Ishikawa (cell line): ENCODE data around the gene CCDC106.

ENCODE experiments used
- CEBPB ChIP-seq: IDR thresholded peaks from 2 replicates; pipeline ENCODE4 v1.6.1; 2012
- CREB1 ChIP-seq: IDR thresholded peaks from 2 replicates; pipeline ENCODE4 v1.6.1; 2012; ENCODE audit warnings: low read depth
- EGR1 ChIP-seq: IDR thresholded peaks from 2 replicates; pipeline ENCODE4 v1.6.1; 2012
- EP300 ChIP-seq: IDR thresholded peaks from 2 replicates; pipeline ENCODE4 v1.6.1; 2012; ENCODE audit warnings: borderline replicate concordance
- FOXM1 ChIP-seq: IDR thresholded peaks from 2 replicates; pipeline ENCODE4 v1.6.1; 2012; ENCODE audit warnings: low read depth, borderline replicate concordance
- NFIC ChIP-seq: IDR thresholded peaks from 2 replicates; pipeline ENCODE4 v1.6.1; 2012
- RAD21 ChIP-seq: IDR thresholded peaks from 2 replicates; pipeline ENCODE4 v1.6.1; 2012; ENCODE audit warnings: low read depth
- TAF1 ChIP-seq: IDR thresholded peaks from 2 replicates; pipeline ENCODE4 v1.6.1; 2012; ENCODE audit warnings: low read depth, mild to moderate bottlenecking
- TCF12 ChIP-seq: IDR thresholded peaks from 2 replicates; pipeline ENCODE4 v1.6.1; 2012; ENCODE audit warnings: low read depth
- TEAD4 ChIP-seq: IDR thresholded peaks from 2 replicates; pipeline ENCODE4 v1.6.1; 2012
- YY1 ChIP-seq: IDR thresholded peaks from 2 replicates; pipeline ENCODE4 v1.6.1; 2012; ENCODE audit warnings: low read depth
- ZBTB7A ChIP-seq: IDR thresholded peaks from 2 replicates; pipeline ENCODE4 v1.6.1; 2012; ENCODE audit warnings: low read depth
- TF ChIP-seq, protein P1 (sequence below): IDR thresholded peaks from 2 replicates; pipeline ENCODE4 v1.6.1; 2012; ENCODE audit warnings: low read depth, mild to moderate bottlenecking
- TF ChIP-seq, protein P2 (sequence below): IDR thresholded peaks from 2 replicates; pipeline ENCODE4 v1.6.1; 2012
- TF ChIP-seq, protein P3 (sequence below): IDR thresholded peaks from 2 replicates; pipeline ENCODE4 v1.6.1; 2012

The CCDC106 gene

DNA sequence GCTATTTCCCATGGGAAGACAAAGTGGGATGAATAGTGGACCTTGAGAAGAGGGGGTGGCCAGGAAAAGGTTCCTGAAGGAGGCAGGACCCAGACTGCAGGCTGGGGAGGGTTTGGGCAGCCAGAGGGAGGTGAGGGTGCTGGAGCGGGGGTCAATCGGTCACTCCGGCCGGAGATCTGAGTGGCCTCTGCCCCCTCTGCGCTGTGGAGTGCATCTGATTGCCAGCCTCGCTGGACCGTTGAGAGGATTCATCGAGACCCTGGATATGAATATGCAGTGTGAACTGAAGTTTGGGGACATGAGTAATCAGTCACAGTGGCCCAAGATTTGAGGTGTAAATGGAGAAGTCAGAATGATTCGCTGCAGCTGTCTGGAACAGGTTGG lies 12.7 kb upstream of the CCDC106 start:
- TF ChIP-seq CEBPB = no peak
- TF ChIP-seq, protein P1, sequence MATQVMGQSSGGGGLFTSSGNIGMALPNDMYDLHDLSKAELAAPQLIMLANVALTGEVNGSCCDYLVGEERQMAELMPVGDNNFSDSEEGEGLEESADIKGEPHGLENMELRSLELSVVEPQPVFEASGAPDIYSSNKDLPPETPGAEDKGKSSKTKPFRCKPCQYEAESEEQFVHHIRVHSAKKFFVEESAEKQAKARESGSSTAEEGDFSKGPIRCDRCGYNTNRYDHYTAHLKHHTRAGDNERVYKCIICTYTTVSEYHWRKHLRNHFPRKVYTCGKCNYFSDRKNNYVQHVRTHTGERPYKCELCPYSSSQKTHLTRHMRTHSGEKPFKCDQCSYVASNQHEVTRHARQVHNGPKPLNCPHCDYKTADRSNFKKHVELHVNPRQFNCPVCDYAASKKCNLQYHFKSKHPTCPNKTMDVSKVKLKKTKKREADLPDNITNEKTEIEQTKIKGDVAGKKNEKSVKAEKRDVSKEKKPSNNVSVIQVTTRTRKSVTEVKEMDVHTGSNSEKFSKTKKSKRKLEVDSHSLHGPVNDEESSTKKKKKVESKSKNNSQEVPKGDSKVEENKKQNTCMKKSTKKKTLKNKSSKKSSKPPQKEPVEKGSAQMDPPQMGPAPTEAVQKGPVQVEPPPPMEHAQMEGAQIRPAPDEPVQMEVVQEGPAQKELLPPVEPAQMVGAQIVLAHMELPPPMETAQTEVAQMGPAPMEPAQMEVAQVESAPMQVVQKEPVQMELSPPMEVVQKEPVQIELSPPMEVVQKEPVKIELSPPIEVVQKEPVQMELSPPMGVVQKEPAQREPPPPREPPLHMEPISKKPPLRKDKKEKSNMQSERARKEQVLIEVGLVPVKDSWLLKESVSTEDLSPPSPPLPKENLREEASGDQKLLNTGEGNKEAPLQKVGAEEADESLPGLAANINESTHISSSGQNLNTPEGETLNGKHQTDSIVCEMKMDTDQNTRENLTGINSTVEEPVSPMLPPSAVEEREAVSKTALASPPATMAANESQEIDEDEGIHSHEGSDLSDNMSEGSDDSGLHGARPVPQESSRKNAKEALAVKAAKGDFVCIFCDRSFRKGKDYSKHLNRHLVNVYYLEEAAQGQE = no peak
- no peak for TF ChIP-seq CREB1
- no peak for TF ChIP-seq ZBTB7A
- no peak for TF ChIP-seq FOXM1
- TF ChIP-seq, protein P2, sequence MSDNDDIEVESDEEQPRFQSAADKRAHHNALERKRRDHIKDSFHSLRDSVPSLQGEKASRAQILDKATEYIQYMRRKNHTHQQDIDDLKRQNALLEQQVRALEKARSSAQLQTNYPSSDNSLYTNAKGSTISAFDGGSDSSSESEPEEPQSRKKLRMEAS = no peak
- TF ChIP-seq TAF1 = no peak
- TF ChIP-seq TEAD4 = no peak
- TF ChIP-seq TCF12 = no peak
- TF ChIP-seq EP300 = no peak
- no peak for TF ChIP-seq NFIC
- TF ChIP-seq EGR1 = no peak
- no peak for TF ChIP-seq RAD21
- TF ChIP-seq, protein P3, sequence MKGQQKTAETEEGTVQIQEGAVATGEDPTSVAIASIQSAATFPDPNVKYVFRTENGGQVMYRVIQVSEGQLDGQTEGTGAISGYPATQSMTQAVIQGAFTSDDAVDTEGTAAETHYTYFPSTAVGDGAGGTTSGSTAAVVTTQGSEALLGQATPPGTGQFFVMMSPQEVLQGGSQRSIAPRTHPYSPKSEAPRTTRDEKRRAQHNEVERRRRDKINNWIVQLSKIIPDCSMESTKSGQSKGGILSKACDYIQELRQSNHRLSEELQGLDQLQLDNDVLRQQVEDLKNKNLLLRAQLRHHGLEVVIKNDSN = no peak
- TF ChIP-seq YY1 = no peak

DNA sequence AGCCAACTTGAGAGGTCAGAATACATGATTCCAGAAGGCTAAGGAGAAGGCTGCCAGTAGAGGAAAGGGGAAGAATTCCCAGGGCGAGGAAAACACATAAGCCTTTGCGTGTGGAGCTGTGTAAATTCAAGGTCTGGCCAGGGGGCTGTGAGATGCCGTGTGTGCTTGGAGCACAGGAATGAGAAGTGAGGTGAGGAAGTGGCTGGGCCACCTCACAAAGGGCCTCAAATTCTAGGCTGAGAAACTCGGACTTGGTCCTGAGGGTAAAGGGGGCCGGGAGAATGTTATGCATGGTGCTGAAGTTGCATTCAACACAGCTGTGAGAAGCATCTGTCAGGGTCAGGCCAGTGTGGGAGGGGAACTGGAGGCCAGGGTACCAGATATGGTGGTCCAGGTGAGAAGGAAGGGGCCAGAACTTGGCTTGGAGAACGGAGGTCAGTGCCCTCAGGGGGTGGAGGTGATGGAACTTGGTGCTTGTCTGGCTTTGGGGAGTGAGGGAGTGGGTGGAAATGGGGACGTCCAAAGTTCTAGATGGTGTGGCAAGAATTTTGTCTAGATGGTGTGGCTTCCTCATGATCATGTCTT lies 12.1 kb upstream of the CCDC106 start:
- TF ChIP-seq CEBPB (no peak), YY1 (no peak), TAF1 (no peak), EP300 (no peak), EGR1 (no peak)
- TF ChIP-seq, protein P3 = no peak

DNA sequence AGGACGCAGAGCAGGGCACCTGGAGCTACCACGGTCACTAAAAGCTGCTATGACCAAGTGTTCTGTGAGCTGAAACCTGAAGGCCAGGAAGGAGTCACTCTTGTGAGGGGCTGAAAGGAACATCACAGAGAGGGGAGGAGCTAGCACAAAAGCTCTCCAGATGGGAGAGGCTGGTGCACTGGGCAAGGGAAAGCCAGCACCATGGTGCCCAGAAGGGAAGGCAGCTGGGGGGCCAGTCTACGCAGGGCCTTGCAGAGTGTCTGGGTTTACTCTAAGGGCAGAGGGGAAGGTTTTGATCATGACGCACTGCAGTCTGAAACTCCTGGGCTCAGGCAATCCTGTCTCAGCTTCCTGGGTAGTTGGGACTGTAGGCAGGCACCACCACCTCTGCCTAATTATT lies 11.3 kb upstream of the CCDC106 start:
- TF ChIP-seq RAD21 (no peak), CREB1 (no peak), EGR1 (no peak), TCF12 (no peak), ZBTB7A (no peak), TEAD4 (no peak), CEBPB (no peak), YY1 (no peak), TAF1 (no peak), NFIC (no peak), EP300 (no peak), FOXM1 (no peak)
- TF ChIP-seq, protein P2 = no peak
- TF ChIP-seq, protein P3 = no peak
- TF ChIP-seq, protein P1 = no peak

DNA sequence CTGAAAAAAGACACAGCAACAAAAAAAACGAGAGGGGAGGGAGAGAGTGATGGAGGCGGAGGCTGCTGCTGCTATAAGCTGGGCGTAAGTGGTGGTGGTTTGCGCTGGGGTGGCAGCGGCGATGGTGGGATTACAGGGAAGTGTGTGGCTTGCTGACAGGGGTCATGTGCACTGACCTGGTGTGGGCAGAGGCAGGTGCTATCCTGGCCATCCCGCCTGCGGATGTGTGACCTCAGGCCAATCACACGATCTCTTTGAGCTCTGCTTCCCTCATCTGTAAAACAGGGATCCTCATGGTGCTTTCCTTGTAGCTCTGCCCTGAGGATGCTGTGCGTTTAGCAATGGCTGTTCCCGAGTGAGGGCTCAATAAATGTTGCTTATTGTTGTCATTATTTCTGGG lies 10.5 kb upstream of the CCDC106 start:
- TF ChIP-seq TCF12 (no peak), EP300 (no peak), CEBPB (no peak), CREB1 (no peak), EGR1 (no peak), YY1 (no peak), TEAD4 (no peak), FOXM1 (no peak), NFIC (no peak)

DNA sequence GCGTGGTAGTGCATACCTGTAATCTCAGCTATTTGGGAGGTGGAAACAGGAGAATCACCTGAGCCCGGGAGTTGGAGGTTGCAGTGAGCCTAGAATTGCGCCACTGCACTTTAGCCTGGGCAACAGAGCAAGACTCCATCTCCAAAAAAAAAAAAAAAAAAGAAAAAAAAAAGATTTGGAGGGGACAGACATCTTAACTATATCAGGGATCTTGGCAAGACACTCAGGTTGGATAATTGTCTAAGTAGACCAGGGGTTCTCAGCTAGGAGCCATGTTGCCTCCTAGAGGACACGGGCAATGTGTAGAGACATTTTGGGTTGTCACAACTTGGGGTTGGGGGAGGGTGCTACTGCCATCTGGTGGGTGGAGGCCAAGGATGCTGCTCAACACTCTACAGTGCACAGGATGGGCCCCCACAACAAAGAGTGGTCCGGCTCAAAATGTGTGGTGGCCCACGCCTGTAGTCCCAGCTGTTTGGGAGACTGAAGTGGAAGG lies 9.1 kb upstream of the CCDC106 start:
- 0 out of 2 replicates have a peak, but pooled peaks have one; percentile 62 for TF ChIP-seq YY1
- no peak for TF ChIP-seq TCF12

DNA sequence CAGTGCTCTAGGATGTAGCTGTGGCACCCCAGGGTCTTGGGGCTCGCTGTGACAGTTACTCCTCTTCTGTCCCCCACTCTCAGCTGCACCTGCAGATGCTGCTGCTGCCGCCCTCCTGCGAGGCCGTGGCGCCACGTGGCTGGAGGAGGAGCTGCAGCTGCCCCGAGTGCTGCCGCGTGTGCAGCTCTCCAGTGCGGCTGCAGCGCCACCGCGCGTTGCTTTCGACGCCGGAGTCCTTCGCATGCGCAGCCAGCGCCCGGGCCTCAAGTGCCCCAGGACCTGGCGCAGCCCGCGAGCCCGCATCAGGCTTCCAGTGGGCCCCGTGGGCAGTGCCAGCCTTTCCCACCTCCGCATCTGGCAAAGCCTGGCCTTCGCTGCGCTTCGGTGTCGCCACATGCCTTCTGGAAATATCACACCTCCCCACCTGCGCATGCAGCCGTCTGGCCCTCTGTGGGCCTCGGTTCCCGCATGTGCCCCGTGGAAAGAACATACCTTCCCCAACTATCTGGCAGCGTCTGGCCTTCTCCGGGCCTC lies 7.9 kb upstream of the CCDC106 start:
- TF ChIP-seq TAF1 (no peak), TEAD4 (no peak), CREB1 (no peak), EP300 (no peak), EGR1 (no peak), ZBTB7A (no peak), CEBPB (no peak), FOXM1 (no peak), TCF12 (no peak; the same call in 1 of the 2 replicates), RAD21 (no peak)
- TF ChIP-seq, protein P3 = no peak
- TF ChIP-seq, protein P1 = no peak
- TF ChIP-seq, protein P2 = no peak
